HK-2 (cell line): ENCODE data around the gene BTBD16.
A peak's percentile ranks its signal among the peaks of the same experiment; 100 is the strongest.

Source experiments
- DNase-seq: peaks from one replicate; pipeline ENCODE4 v3.0.0-alpha.2; 2018; ENCODE audit not compliant: unreplicated experiment

BTBD16 gene

DNA sequence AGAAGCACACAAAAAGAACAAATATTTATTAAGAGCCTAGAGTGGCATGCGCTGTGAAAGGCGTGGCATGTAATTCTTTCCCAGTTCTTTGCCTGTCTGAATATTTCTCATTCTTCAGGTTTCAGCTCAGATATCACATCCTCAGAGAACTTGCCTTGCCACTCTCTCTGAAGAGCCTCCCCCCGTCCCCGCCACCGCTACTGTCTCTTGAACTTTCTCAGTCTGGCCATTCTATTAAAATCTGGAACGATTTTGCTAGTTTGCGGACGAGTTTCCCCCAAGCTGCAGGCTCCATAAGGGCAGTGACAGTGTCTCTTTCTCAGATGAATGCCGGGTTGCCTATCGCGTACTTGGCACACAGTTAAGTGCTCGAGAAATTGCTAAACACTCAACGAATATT is 102.6 kb downstream of the BTBD16 start:
- DNase-seq = peak; percentile 15

DNA sequence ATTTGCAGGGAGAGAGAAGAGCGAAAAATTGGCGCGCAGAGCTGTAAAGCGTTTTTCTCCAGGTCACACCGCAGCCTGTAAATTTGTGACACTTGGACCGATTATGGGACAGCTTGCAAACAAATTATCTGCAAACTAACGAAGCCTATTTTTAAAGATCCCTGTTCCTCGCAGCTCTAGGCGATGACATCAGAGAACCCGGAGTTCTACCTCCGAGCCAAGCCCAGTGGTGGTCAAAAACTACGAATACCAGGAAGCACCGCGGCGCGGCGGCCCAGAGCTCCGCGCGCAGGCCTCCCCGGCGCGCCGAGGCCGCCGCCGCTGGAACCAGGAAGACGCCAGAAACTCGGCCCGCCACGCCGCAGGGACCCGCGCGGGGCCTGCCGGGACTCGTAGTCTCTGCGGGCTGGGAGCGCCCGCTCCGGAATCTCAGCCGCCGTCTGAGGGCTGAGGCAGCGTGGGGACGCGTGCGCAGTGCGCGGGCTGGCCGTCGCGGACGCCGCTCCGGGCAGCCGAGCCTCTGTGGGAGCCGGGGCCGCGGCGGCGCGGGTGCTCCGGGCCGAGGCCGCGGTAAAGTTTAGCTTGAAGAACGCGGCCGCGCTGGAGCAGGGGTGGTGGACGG is 103.3 kb downstream of the BTBD16 start, which contains the start of gene PLEKHA1:
TSS of gene PLEKHA1 (plus strand) at position 472 of the 622 bp plus-strand sequence. CDS start 18,493 bp downstream, outside the sequence.
- peak; percentile 98 for DNase-seq

DNA sequence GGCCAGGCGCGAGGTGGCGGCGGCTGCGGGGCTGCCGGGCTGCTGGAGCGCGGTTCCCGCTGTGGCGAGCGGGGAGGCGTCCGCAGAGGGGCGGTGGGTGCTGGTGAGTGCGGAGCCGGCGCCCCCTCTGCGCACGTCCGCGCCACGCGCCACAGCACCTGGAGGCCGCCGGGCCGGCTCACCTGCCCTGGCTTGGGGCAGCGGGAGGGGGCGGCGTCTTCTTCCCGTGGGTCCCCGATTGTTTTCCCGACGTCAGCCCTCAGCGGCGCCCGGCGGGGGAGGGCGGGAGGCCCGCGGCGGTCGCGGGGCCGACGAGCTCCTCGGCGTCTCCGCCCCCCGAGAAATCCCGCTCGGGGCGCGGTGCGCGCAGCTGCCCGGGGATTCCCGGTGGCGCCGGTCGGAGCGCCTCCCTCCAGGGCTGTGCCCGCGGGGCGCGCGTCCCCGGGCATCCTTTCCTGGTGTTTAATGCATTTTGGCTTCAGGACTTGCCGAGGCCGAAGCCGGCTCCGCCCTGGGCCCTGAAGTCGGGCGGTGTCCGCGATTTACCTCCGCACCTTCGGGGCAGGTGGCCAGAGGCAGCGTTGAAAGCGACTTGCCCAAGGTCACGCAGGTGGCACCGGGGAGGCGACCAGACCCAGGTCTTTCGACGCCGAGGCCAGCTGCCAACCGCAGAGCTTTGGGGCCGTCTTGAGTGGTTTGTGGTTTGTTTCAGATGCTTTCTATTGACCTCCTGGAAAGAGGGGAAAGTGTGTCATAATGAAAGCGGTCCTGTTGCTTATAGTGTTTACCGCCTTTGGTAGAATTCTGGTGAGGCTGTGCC is 104.0 kb downstream of the BTBD16 start:
- DNase-seq = peak; percentile 72

DNA sequence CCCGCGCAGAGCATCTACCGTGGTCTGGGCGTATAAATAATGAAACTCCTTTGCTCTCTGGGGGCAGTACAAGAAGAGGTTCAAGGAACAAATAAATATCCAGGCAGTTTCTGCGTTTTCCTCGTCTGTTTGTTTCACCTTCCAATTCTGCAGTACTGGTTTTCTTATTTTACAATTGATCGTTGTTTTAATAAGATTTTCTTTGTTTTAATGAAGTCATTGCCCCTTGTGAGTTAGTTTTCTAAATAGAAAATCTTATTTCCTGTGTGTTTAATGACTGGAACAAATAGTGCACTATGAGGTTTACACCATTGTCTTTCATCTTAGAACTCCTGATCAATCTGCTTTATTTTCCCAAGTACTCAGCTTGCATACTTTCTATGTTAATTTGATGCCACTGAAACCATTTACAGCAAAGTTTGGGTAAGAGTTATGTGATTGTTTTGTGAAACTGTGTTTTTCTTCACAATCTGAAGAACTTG is 104.6 kb downstream of the BTBD16 start:
- DNase-seq = no peak

DNA sequence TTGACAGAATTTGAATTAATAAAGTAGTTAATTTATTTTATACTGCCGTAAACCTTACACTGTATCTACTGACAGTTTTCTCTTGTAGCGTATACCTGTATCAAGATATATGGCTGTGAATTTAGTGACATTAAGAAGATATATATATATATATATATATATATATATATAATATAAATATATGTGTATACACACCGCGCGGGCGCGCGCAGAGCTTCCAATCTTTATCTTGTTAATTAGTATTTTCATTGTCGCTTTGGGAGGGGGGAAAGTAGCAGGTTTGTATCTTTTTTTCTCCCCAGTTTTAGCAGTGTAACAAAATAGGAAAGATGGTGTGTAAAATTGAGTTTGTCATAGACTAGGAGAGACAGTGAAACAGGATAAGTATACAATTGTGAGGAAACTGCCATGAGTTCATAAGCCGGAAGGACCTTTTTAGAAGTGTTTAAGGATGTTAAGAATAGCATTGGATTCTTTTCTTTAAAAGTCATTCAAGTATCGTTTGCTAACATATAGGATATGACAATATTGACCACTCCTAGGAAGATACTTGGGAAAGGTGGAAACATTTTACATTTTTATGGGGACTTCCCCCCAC is 105.4 kb downstream of the BTBD16 start:
- no peak for DNase-seq

DNA sequence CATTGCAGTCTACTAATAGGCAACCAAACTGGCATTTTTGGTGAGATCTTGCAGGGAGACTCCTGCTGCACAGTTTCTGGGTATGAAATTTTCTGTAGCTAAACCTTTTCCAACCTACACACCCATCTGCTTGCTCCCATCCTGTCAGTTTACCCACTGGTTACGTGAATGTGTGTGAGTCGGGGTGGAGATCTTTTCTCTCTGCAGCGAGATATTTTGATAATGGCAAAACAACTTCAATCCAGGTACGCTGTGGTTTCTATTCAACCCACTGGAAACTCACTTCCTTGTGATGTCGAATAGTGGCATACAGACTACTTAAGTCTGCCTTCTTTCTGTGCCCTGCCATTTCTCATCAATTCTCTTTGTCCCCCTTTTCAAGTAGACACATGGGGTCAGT is 107.9 kb downstream of the BTBD16 start:
- no peak for DNase-seq

DNA sequence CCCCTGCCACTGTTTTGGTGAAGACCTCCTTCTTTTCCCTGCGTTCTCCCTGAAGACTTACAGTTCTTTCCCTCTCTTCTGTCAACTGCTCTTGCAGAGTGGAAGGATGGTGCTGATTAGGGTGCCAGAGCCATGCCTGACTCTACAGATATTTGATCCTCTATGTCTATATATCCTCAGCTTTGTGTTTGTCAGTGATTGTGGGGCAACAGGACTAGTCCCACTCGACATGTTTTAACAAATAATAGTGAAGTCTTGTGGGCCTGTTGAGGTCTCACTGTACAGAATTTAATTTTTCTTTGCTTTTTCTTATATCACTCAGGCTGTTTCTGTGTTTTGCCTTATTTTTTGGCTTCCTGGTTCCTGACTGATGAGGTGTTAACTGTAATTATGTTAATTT is 108.4 kb downstream of the BTBD16 start:
- DNase-seq = no peak

DNA sequence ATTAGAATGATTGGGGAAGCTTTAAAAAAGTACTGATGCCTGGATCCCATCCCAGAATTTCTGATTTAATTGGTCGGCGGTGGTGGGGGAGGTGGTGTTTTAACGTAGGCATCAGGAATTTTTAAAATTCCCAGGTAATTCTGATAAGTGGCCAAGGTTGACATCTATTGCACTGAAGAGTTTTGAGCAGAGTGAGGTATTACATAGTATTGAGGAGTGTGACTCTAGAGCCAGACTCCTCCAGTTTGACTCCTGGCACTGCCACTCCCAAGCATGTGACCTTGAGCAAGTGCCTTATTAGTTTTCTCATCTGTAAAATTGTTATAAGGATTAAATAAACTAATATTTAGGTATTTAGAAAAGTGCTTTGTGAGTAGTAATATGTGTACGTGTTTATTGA is 109.6 kb downstream of the BTBD16 start:
- no peak for DNase-seq

DNA sequence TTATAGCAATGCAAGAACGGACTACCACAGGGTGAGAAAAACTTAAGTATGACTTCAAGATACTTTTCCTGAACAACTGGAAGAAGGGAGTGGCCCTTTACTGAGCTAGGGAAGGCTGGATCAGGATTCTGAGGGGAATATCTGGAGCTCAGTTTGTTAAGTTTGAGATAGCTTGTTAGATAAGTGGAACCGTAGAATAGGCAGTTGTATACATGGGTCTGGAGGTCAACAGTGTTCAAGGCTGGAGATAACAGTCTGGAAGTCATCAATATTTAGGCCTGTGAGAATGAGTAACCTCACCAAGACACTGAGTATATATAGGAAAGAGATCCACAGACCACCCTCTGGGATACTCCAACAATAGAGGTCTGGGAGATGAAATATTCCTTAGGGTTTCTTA is 110.6 kb downstream of the BTBD16 start:
- no peak for DNase-seq

DNA sequence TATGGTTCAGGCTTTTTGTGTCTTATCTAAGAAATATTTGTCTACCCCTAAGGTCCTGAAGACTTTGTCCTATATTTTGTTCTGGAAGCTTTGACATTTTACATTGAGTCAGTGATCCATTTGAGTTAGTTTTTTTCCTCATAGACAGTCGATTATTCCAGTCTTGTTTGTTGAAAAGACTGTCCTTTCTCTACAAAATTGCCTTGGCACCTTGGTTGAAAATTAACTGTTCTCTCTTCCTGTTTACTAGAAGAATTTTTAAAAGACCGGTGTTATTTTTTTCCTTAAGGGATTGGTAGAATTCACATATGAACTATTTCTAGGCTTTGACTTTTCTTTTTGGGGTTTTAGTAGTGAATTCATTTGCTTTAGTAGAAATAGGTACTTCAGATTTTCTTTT is 115.4 kb downstream of the BTBD16 start:
- DNase-seq = no peak

DNA sequence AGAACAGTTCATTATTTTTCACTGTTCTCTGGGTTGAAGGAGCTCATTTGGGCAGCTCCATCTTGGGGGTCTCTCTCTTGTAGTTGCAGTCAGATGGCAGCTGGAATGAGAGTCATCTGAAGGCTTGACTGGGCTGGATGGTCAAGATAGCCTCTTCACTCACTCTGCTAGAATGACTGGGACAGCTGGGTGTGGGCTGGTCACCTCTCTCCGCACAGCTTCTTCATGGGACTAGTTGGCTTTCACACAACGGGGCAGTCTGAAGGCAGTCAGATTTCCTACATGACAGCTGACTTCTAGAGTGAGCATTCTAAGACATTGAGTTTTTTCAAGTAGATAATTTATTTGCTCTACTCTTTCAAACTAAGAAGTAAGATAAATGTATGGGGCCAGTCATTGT is 116.5 kb downstream of the BTBD16 start:
- no peak for DNase-seq
